Endothelial cell of umbilical vein (primary cell): ENCODE measurements around the gene ELOA. TPM values are rescaled to one million over a fixed set of nuclear protein-coding genes. Genes with fewer than 3 reads are reported as not detected.

Source experiments
- BruUV-seq: library from RNA; stranded (reverse); fragments of 400-500 nt; replicated peaks from 2 replicates; lab custom pipeline; 2021; lab: Mats Ljungman, UMichigan
- CTCF ChIA-PET: fragments of 300-600, 350-600 bp; sonication (Branson Sonifier 250); formaldehyde crosslinking; loops from one replicate; lab custom pipeline; 2021; ENCODE audit warnings: antibody characterized with exemption, inconsistent platforms; lab: Charles Lee
- POLR2A ChIA-PET: fragments of 300-600, 350-600 bp; sonication (Branson Sonifier 250); formaldehyde crosslinking; loops from one replicate; lab custom pipeline; 2021; ENCODE audit warnings: antibody characterized with exemption, inconsistent platforms; lab: Charles Lee
- DNase-seq: peaks from one replicate; pipeline ENCODE4 v3.0.0-alpha.2; 2011; ENCODE audit warnings: low read depth, low spot score
- FAIRE-seq: peaks from 2 replicates; lab custom pipeline; 2011; peaks lifted over from hg19 to GRCh38; lab: Jason Lieb, UNC
- H2AFZ ChIP-seq: 2 replicates; pipeline ENCODE4 v1.6.0; 2012; ENCODE audit warnings: low read depth, low read length, control low read depth, inconsistent platforms
- H3K27ac ChIP-seq: 2 replicates; pipeline ENCODE4 v1.5.1; 2011; ENCODE audit warnings: low read depth, mild to moderate bottlenecking, control low read depth, low read length, moderate library complexity; ENCODE audit not compliant: insufficient read depth
- H3K27me3 ChIP-seq, 2 experiments: 2 replicates each; pipeline versions ENCODE4 v1.6.0 to v1.6.1; 2011; ENCODE audit warnings: low read length in 2 of 2, mixed read lengths in 1 of 2; ENCODE audit not compliant: control insufficient read depth in 2 of 2, insufficient read depth in 2 of 2
- H3K36me3 ChIP-seq, 2 experiments: 2 replicates in 1 of 2; 3 replicates in 1 of 2; pipeline ENCODE4 v1.5.1; 2011; ENCODE audit warnings: low read length in 2 of 2, mild to moderate bottlenecking in 1 of 2, moderate library complexity in 1 of 2; ENCODE audit not compliant: control insufficient read depth in 2 of 2, insufficient read depth in 2 of 2; ENCODE audit errors: extremely low read depth in 1 of 2
- H3K4me1 ChIP-seq: 3 replicates; pipeline ENCODE4 v1.5.1; 2011; ENCODE audit warnings: mild to moderate bottlenecking, low read length; ENCODE audit not compliant: control insufficient read depth, insufficient read depth; ENCODE audit errors: extremely low read depth
- H3K4me2 ChIP-seq: 2 replicates; pipeline ENCODE4 v1.6.1; 2011; ENCODE audit warnings: low read length, control low read depth, mixed read lengths; ENCODE audit not compliant: insufficient read depth
- H3K4me3 ChIP-seq, 3 experiments: fragments of 200-600 bp in 1 of 3; sonication (generic), shearing (Covaris generic) in 1 of 3; replicated peaks in 1 of 3; 2 replicates each; pipeline ENCODE4 v1.5.1; 2011 to 2016; ENCODE audit warnings: control low read depth in 3 of 3, low read length in 3 of 3, mild to moderate bottlenecking in 2 of 3, inconsistent platforms in 1 of 3, low read depth in 1 of 3, moderate library complexity in 1 of 3; ENCODE audit not compliant: insufficient read depth in 1 of 3
- H3K79me2 ChIP-seq: 2 replicates; pipeline ENCODE4 v1.6.0; 2012; ENCODE audit warnings: low read length, inconsistent platforms; ENCODE audit not compliant: control insufficient read depth, insufficient read depth
- H3K9ac ChIP-seq: replicated peaks from 2 replicates; pipeline ENCODE3; 2011; ENCODE audit warnings: low read length, control low read depth; ENCODE audit not compliant: insufficient read depth; ENCODE audit errors: extremely low read depth
- H3K9me1 ChIP-seq: replicated peaks from 3 replicates; pipeline ENCODE4 v1.6.0; 2011; ENCODE audit warnings: mild to moderate bottlenecking, low read length; ENCODE audit not compliant: control insufficient read depth, insufficient read depth; ENCODE audit errors: extremely low read depth
- H3K9me3 ChIP-seq: replicated peaks from 2 replicates; pipeline ENCODE4 v1.5.1; 2012; ENCODE audit warnings: low read length, inconsistent platforms; ENCODE audit not compliant: control insufficient read depth, insufficient read depth
- H4K20me1 ChIP-seq: replicated peaks from 2 replicates; pipeline ENCODE3; 2011; ENCODE audit warnings: mild to moderate bottlenecking, low read length; ENCODE audit not compliant: control insufficient read depth, insufficient read depth; ENCODE audit errors: extremely low read depth
- EZH2 ChIP-seq: IDR thresholded peaks from 2 replicates; pipeline ENCODE4 v1.6.1; 2012; ENCODE audit warnings: borderline replicate concordance, low read depth, mild to moderate bottlenecking, moderate library complexity, low read length, inconsistent platforms; ENCODE audit not compliant: severe bottlenecking
- FOS ChIP-seq: IDR thresholded peaks from 2 replicates; pipeline ENCODE4 v1.6.1; 2011; ENCODE audit warnings: mild to moderate bottlenecking, low read length, moderate library complexity, borderline replicate concordance; ENCODE audit not compliant: insufficient read depth
- GATA2 ChIP-seq: IDR thresholded peaks from 2 replicates; pipeline ENCODE4 v1.7.0; 2011; ENCODE audit warnings: low read depth, mild to moderate bottlenecking, moderate library complexity, mixed read lengths, low read length; ENCODE audit not compliant: insufficient read length, insufficient read depth
- JUN ChIP-seq: IDR thresholded peaks from 2 replicates; pipeline ENCODE4 v1.6.1; 2011; ENCODE audit warnings: borderline replicate concordance, low read depth; ENCODE audit not compliant: insufficient read length, insufficient read depth
- MAX ChIP-seq: IDR thresholded peaks from 2 replicates; pipeline ENCODE4 v1.6.1; 2011; ENCODE audit not compliant: insufficient read depth, insufficient read length
- MYC ChIP-seq: IDR thresholded peaks from one replicate; pipeline ENCODE4 v1.6.1; 2011; ENCODE audit warnings: mild to moderate bottlenecking, low read depth, low read length
- POLR2A ChIP-seq: IDR thresholded peaks from 2 replicates; pipeline ENCODE4 v1.6.1; 2012; ENCODE audit warnings: low read depth, mild to moderate bottlenecking, control low read depth, low read length
- POLR2AphosphoS5 ChIP-seq: IDR thresholded peaks from 2 replicates; pipeline ENCODE4 v1.6.1; 2012; ENCODE audit warnings: low read depth, mild to moderate bottlenecking, control low read depth, low read length, moderate library complexity; ENCODE audit not compliant: insufficient read depth
- dilution Hi-C: fragments of 300-500 bp; cut with MboI; formaldehyde crosslinking; loops from one replicate; pipeline ENCODE4 v1.15.0; 2019; ENCODE audit warnings: low sequenced_read_pairs; ENCODE audit not compliant: extremely low pct_ligation_motif_present
- intact Hi-C: fragments of 100-400 bp; cut with micrococcal nuclease; formaldehyde crosslinking; loops from one replicate; pipeline ENCODE4 v1.10.0; 2022
- polyA plus RNA-seq, 4 experiments: library from polyadenylated mRNA; depleted of rRNA in 3 of 4; stranded (reverse) in 3 of 4; unstranded in 1 of 4; fragments of >200 nt; gene quantifications; 2 replicates each; pipeline versions ENCODE4 v1.2.1 to v1.2.3, GENCODE V29; 2011 to 2012; ENCODE audit warnings: missing spikeins in 1 of 4
- total RNA-seq: library from RNA; stranded (reverse); gene quantifications from 2 replicates; pipeline ENCODE4 v1.2.3, GENCODE V29; 2021
- TF ChIP-seq, protein P1 (sequence below), 2 donors: IDR thresholded peaks; 1 replicate in 1 of 2; 2 replicates in 1 of 2; pipeline ENCODE4 v1.5.1; 2011; ENCODE audit warnings: low read length in 2 of 2, mild to moderate bottlenecking in 2 of 2, moderate library complexity in 2 of 2, control low read depth in 1 of 2, inconsistent platforms in 1 of 2, low read depth in 1 of 2; ENCODE audit not compliant: insufficient read depth in 1 of 2; ENCODE audit errors: extremely low read depth in 1 of 2

The ELOA gene
- total and polyA plus RNA-seq, 2 donors (not counting 3 experiments of a cell fraction or from before 2014, with no cell fraction given), result 11.9 to 42.6 TPM

- intact Hi-C loops, result loop anchor here (1.0 to 5.0 kb wide), 5 partner anchors 8 to 242 kb away; partner anchors contain the start of genes ID3, LYPLA2, PITHD1 and PNRC2
- peak overlapping the region; percentile 87 for H3K9ac ChIP-seq
- no peaks in the 10 kb centered on the region for H3K27me3 ChIP-seq
- TF ChIP-seq POLR2A (peak; percentile 97), FOS (peak; percentile 78), MAX (peak; percentile 70), JUN (no peak), POLR2AphosphoS5 (peak; percentile 95), GATA2 (no peak), EZH2 (no peak), MYC (peak; percentile 76)
- TF ChIP-seq, protein P1, sequence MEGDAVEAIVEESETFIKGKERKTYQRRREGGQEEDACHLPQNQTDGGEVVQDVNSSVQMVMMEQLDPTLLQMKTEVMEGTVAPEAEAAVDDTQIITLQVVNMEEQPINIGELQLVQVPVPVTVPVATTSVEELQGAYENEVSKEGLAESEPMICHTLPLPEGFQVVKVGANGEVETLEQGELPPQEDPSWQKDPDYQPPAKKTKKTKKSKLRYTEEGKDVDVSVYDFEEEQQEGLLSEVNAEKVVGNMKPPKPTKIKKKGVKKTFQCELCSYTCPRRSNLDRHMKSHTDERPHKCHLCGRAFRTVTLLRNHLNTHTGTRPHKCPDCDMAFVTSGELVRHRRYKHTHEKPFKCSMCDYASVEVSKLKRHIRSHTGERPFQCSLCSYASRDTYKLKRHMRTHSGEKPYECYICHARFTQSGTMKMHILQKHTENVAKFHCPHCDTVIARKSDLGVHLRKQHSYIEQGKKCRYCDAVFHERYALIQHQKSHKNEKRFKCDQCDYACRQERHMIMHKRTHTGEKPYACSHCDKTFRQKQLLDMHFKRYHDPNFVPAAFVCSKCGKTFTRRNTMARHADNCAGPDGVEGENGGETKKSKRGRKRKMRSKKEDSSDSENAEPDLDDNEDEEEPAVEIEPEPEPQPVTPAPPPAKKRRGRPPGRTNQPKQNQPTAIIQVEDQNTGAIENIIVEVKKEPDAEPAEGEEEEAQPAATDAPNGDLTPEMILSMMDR (IDR thresholded peaks at IDR 0.05; ENCODE audit: extremely low read depth in 1 of 2, insufficient read depth in 1 of 2, low read depth in 1 of 2, low read length in 2 of 2), result no peak
- dilution Hi-C loops, result no loop called here
- peaks cover 15% of the 10 kb centered on the region for H3K4me1 ChIP-seq
- no peaks in the 10 kb centered on the region for H3K9me3 ChIP-seq
- FAIRE-seq (peak; percentile 12), DNase-seq (peak; percentile 85)
- CTCF ChIA-PET, result interaction anchor here (0.7 to 4.6 kb wide), 6 partner anchors 8 to 28 kb away, joined by 3 to 43 read pairs (median 8); partner anchors contain the start of genes HMGCL and PITHD1
- H2AFZ ChIP-seq, result no peak overlapping the region
- POLR2A ChIA-PET, result interaction anchor here (0.9 to 1.8 kb wide), 5 partner anchors 8 to 25 kb away, joined by 3 to 9 read pairs (median 5); partner anchors contain the start of genes LYPLA2 and PITHD1
- H4K20me1 ChIP-seq, result no peaks in the 10 kb centered on the region
- H3K27ac ChIP-seq, result peak overlapping the region; percentile 62
- TSS peak; percentile 74 for BruUV-seq
- no peaks in the 10 kb centered on the region for H3K79me2 ChIP-seq
- peak overlapping the region; percentile 45 to 83 (median 55) for H3K4me3 ChIP-seq
- peaks cover 0 to 27% of the 10 kb centered on the region in 2 experiments for H3K36me3 ChIP-seq
- no peaks in the 10 kb centered on the region for H3K9me1 ChIP-seq
- peak overlapping the region; percentile 56 for H3K4me2 ChIP-seq
Observed at GRCh38 chr1:23799570-23800399, 56.5 kb downstream of the ELOA start.
